Endothelial cell (in vitro differentiated cells): ENCODE results near the gene NTSR1. TPM values are rescaled to one million over a fixed set of nuclear protein-coding genes. Genes with fewer than 3 reads are reported as not detected.

ENCODE experiments used
- DNase-seq: peaks from one replicate; pipeline ENCODE4 v3.0.0; 2021; ENCODE audit warnings: low spot score
- H3K27ac Mint-ChIP-seq: one replicate; pipeline ENCODE4 v1.8.0; 2021; ENCODE audit warnings: mixed read lengths, inconsistent platforms; ENCODE audit not compliant: unreplicated experiment
- H3K27me3 Mint-ChIP-seq: one replicate; pipeline ENCODE4 v1.8.0; 2021; ENCODE audit warnings: mild to moderate bottlenecking, moderate library complexity, mixed read lengths, inconsistent platforms; ENCODE audit not compliant: unreplicated experiment
- H3K36me3 Mint-ChIP-seq: one replicate; pipeline ENCODE4 v1.8.0; 2021; ENCODE audit warnings: mild to moderate bottlenecking, low read depth, mixed read lengths, inconsistent platforms; ENCODE audit not compliant: unreplicated experiment
- H3K4me1 Mint-ChIP-seq: one replicate; pipeline ENCODE4 v1.8.0; 2021; ENCODE audit warnings: mild to moderate bottlenecking, mixed read lengths, inconsistent platforms; ENCODE audit not compliant: unreplicated experiment
- H3K4me3 Mint-ChIP-seq: one replicate; pipeline ENCODE4 v1.8.0; 2021; ENCODE audit warnings: mild to moderate bottlenecking, mixed read lengths, inconsistent platforms; ENCODE audit not compliant: unreplicated experiment
- H3K9me3 Mint-ChIP-seq: one replicate; pipeline ENCODE4 v1.8.0; 2021; ENCODE audit warnings: mixed read lengths, inconsistent platforms; ENCODE audit not compliant: unreplicated experiment
- CTCF ChIP-seq: fragments of 200-600 bp; sonication (generic); IDR thresholded peaks from one replicate; pipeline ENCODE4 v1.5.0; 2021; ENCODE audit warnings: antibody characterized with exemption; ENCODE audit not compliant: unreplicated experiment
- total RNA-seq: library from RNA; stranded (reverse); fragmentation: NEBNext Ultra II Directional; extraction: Animal tissue kit (Norgen Biotek cat#: 25700); gene quantifications from one replicate; pipeline ENCODE4 v1.2.1, GENCODE V29; 2021; ENCODE audit not compliant: unreplicated experiment

The NTSR1 gene
- total RNA-seq, 1 donor from 2014 or later, result not detected

GRCh38 chr20:62700261-62700930 is 8.2 kb upstream of the NTSR1 start:
- no peak overlapping the region for H3K4me3 Mint-ChIP-seq
- no peaks in the 10 kb centered on the region for H3K9me3 Mint-ChIP-seq
- TF ChIP-seq CTCF, result no peak
- peaks cover 9% of the 10 kb centered on the region for H3K27me3 Mint-ChIP-seq
- peaks cover 2% of the 10 kb centered on the region for H3K4me1 Mint-ChIP-seq
- H3K36me3 Mint-ChIP-seq, result no peaks in the 10 kb centered on the region
- no peak overlapping the region for H3K27ac Mint-ChIP-seq
- DNase-seq, result no peak

DNA sequence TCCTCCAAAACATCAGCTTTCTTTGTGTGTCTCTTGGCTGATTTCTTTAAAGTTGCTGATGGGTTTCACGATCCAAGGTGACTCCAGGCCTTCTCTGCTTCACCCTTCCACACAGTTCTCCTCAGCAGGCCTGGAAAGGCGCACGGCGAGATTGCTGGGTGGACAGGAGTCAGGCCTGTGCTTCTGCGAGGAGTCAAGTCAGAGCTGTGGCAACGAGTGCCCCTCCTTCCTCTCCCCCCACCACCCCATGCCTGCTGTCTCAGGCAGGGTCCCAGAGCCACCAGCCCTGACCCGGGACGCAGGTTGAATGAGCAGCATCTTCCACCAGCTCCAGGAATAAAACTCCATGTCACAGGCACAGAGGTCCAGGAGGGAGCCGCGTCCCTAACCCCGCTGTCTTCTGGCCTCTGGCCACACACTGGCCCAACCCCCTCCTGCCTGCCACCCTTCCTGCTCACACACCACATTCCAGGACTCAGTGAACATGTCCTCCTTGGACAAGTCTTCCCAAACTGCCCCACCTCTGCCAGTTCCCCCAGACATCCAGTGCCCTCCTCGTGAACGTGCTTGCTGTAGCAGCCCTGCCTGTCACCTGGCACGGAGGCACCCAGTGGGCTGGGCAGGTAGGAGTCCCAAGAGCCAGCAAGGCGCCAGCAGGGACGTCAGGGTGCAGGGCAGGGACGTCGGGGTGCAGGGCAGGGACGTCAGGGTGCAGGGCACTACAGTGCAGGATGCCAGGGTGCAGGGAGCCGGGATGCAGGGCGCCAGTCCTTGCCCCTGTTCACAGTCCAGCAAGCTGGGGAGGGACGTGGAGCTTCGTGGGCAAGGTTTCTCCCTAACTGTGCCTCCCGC is 7.2 kb upstream of the NTSR1 start:
- no peaks in the 10 kb centered on the region for H3K9me3 Mint-ChIP-seq
- no peak overlapping the region for H3K27ac Mint-ChIP-seq
- TF ChIP-seq CTCF, result no peak
- DNase-seq, result no peak
- no peaks in the 10 kb centered on the region for H3K4me1 Mint-ChIP-seq
- H3K4me3 Mint-ChIP-seq, result no peak overlapping the region
- no peaks in the 10 kb centered on the region for H3K36me3 Mint-ChIP-seq
- H3K27me3 Mint-ChIP-seq, result peaks cover 6% of the 10 kb centered on the region

DNA sequence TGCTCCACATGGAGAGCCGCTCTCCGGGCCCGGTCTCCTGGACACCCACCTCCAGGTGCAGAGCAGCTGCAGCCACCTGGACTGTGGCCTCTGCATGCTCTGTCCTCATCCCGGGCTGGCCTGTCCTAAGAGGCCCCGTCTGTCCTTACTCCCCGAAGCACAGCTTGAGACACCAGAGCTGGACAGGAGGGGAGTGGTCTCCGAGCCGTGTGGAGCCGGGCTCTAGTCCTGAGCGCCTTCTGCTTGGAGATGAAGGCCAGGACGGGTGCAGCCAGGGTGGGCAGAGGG is 6.7 kb upstream of the NTSR1 start:
- no peak for TF ChIP-seq CTCF
- Mint-ChIP-seq H3K27me3 (peaks cover 6% of the 10 kb centered on the region), H3K27ac (no peak overlapping the region), H3K9me3 (no peaks in the 10 kb centered on the region), H3K4me3 (no peak overlapping the region), H3K4me1 (no peaks in the 10 kb centered on the region), H3K36me3 (no peaks in the 10 kb centered on the region)
- no peak for DNase-seq

- Mint-ChIP-seq H3K27me3 (peaks cover 12% of the 10 kb centered on the region), H3K9me3 (no peaks in the 10 kb centered on the region), H3K36me3 (no peaks in the 10 kb centered on the region), H3K4me3 (no peak overlapping the region), H3K27ac (no peak overlapping the region), H3K4me1 (no peaks in the 10 kb centered on the region)
- TF ChIP-seq CTCF, result no peak
- DNase-seq, result no peak
Observed at GRCh38 chr20:62702895-62703852, 5.5 kb upstream of the NTSR1 start.
